H9 (cell line): ENCODE data around the gene LRRC8A. TPM values are rescaled to one million over a fixed set of nuclear protein-coding genes. Genes with fewer than 3 reads are reported as not detected.

ENCODE experiments used
- DNase-seq: peaks from one replicate; pipeline ENCODE4 v3.0.0-alpha.2; 2017
- H2AFZ ChIP-seq: one replicate; pipeline ENCODE4 v1.6.1; 2013; ENCODE audit warnings: mild to moderate bottlenecking, low read length, control low read depth, moderate library complexity
- H2AK5ac ChIP-seq: 2 replicates; pipeline ENCODE4 v1.6.1; 2013; ENCODE audit warnings: low read length, control low read depth, mixed read lengths; ENCODE audit not compliant: insufficient read length
- H2BK120ac ChIP-seq: one replicate; pipeline ENCODE4 v1.6.1; 2013; ENCODE audit warnings: low read depth, mild to moderate bottlenecking, low read length, control low read depth, inconsistent platforms; ENCODE audit not compliant: poor library complexity, severe bottlenecking
- H2BK12ac ChIP-seq: 2 replicates; pipeline ENCODE4 v1.6.1; 2013; ENCODE audit warnings: low read length, control low read depth, mixed read lengths, low read depth; ENCODE audit not compliant: insufficient read length
- H2BK15ac ChIP-seq: 2 replicates; pipeline ENCODE4 v1.6.1; 2013; ENCODE audit warnings: low read depth, low read length, control low read depth
- H2BK20ac ChIP-seq: one replicate; pipeline ENCODE4 v1.6.1; 2013; ENCODE audit warnings: low read depth, mild to moderate bottlenecking, low read length, control low read depth, inconsistent platforms; ENCODE audit not compliant: poor library complexity, severe bottlenecking
- H2BK5ac ChIP-seq: 2 replicates; pipeline ENCODE4 v1.6.1; 2013; ENCODE audit warnings: low read length, control low read depth, mixed read lengths; ENCODE audit not compliant: insufficient read length
- H3K14ac ChIP-seq: 2 replicates; pipeline ENCODE4 v1.6.1; 2013; ENCODE audit warnings: low read length, control low read depth; ENCODE audit not compliant: insufficient read depth
- H3K18ac ChIP-seq: 2 replicates; pipeline ENCODE4 v1.6.1; 2013; ENCODE audit warnings: low read depth, mild to moderate bottlenecking, mixed read lengths, low read length, control low read depth; ENCODE audit not compliant: insufficient read length
- H3K23ac ChIP-seq: 2 replicates; pipeline ENCODE4 v1.6.1; 2013; ENCODE audit warnings: low read length, control low read depth, mixed read lengths, low read depth; ENCODE audit not compliant: insufficient read length
- H3K23me2 ChIP-seq: 2 replicates; pipeline ENCODE4 v1.6.1; 2013; ENCODE audit warnings: low read depth, mild to moderate bottlenecking, mixed read lengths, low read length, control low read depth; ENCODE audit not compliant: insufficient read length, poor library complexity, severe bottlenecking
- H3K27ac ChIP-seq: 2 replicates; pipeline ENCODE4 v1.5.1; 2013; ENCODE audit warnings: low read length, control low read depth, mixed read lengths, low read depth; ENCODE audit not compliant: insufficient read length
- H3K27me3 ChIP-seq: 2 replicates; pipeline ENCODE4 v1.6.1; 2013; ENCODE audit warnings: low read length, control low read depth, inconsistent platforms; ENCODE audit not compliant: insufficient read depth
- H3K4ac ChIP-seq: 2 replicates; pipeline ENCODE4 v1.6.1; 2013; ENCODE audit warnings: low read depth, mild to moderate bottlenecking, control low read depth, inconsistent platforms, low read length, moderate library complexity
- H3K4me1 ChIP-seq: 2 replicates; pipeline ENCODE4 v1.6.1; 2013; ENCODE audit warnings: low read length, control low read depth, inconsistent platforms; ENCODE audit not compliant: insufficient read depth
- H3K4me2 ChIP-seq: 2 replicates; pipeline ENCODE4 v1.6.1; 2013; ENCODE audit warnings: low read length, control low read depth, mixed read lengths; ENCODE audit not compliant: insufficient read length, insufficient read depth
- H3K56ac ChIP-seq: 2 replicates; pipeline ENCODE4 v1.6.1; 2013; ENCODE audit warnings: low read depth, mild to moderate bottlenecking, mixed read lengths, low read length, control low read depth; ENCODE audit not compliant: insufficient read length
- H3K79me1 ChIP-seq: 2 replicates; pipeline ENCODE4 v1.6.1; 2013; ENCODE audit warnings: low read depth, mild to moderate bottlenecking, moderate library complexity, low read length, control low read depth, inconsistent platforms; ENCODE audit not compliant: insufficient read depth, poor library complexity, severe bottlenecking
- H3K79me2 ChIP-seq: 2 replicates; pipeline ENCODE4 v1.6.1; 2013; ENCODE audit warnings: low read length, control low read depth, inconsistent platforms; ENCODE audit not compliant: insufficient read depth
- H3K9ac ChIP-seq: 2 replicates; pipeline ENCODE4 v1.6.1; 2013; ENCODE audit warnings: low read length, control low read depth, mixed read lengths; ENCODE audit not compliant: insufficient read length; ENCODE audit errors: extremely low read depth
- H3K9me3 ChIP-seq: one replicate; pipeline ENCODE4 v1.6.1; 2013; ENCODE audit warnings: low read depth, low read length, inconsistent platforms; ENCODE audit not compliant: control insufficient read depth
- H3T11ph ChIP-seq: one replicate; pipeline ENCODE4 v1.6.1; 2013; ENCODE audit warnings: mild to moderate bottlenecking, low read length, control low read depth, inconsistent platforms
- H4K20me1 ChIP-seq: one replicate; pipeline ENCODE4 v1.6.1; 2013; ENCODE audit not compliant: control insufficient read depth, insufficient read length, insufficient read depth
- H4K5ac ChIP-seq: 2 replicates; pipeline ENCODE4 v1.6.1; 2013; ENCODE audit warnings: low read depth, mild to moderate bottlenecking, mixed read lengths, low read length, control low read depth; ENCODE audit not compliant: insufficient read length
- H4K8ac ChIP-seq: replicated peaks from 2 replicates; pipeline ENCODE4 v1.6.1; 2013; ENCODE audit warnings: low read length, control low read depth, mixed read lengths, low read depth; ENCODE audit not compliant: insufficient read length
- H4K91ac ChIP-seq: 2 replicates; pipeline ENCODE4 v1.6.1; 2013; ENCODE audit warnings: low read depth, mild to moderate bottlenecking, moderate library complexity, mixed read lengths, low read length, control low read depth; ENCODE audit not compliant: insufficient read length
- H3K27ac Mint-ChIP-seq, 3 experiments: 2 replicates in 2 of 3; 3 replicates in 1 of 3; pipeline ENCODE4 v1.8.0; 2020 to 2021; ENCODE audit warnings: mixed read lengths in 3 of 3, mild to moderate bottlenecking in 1 of 3, moderate library complexity in 1 of 3
- H3K27me3 Mint-ChIP-seq: 2 replicates; pipeline ENCODE4 v1.8.0; 2021; ENCODE audit warnings: low read depth, mild to moderate bottlenecking, moderate library complexity, mixed read lengths
- H3K36me3 Mint-ChIP-seq, 3 experiments: 2 replicates in 2 of 3; 3 replicates in 1 of 3; pipeline ENCODE4 v1.8.0; 2020 to 2021; ENCODE audit warnings: low read depth in 3 of 3, mixed read lengths in 3 of 3; ENCODE audit not compliant: insufficient read depth in 1 of 3
- H3K4me1 Mint-ChIP-seq, 2 experiments: 2 replicates each; pipeline ENCODE4 v1.8.0; 2020; ENCODE audit warnings: mixed read lengths in 2 of 2
- H3K4me3 Mint-ChIP-seq, 2 experiments: 2 replicates in 1 of 2; 3 replicates in 1 of 2; pipeline ENCODE4 v1.8.0; 2020 to 2021; ENCODE audit warnings: mild to moderate bottlenecking in 2 of 2, mixed read lengths in 2 of 2, moderate library complexity in 1 of 2
- H3K9me3 Mint-ChIP-seq, 2 experiments: 2 replicates in 1 of 2; 3 replicates in 1 of 2; pipeline ENCODE4 v1.8.0; 2020; ENCODE audit warnings: mild to moderate bottlenecking in 2 of 2, mixed read lengths in 2 of 2, moderate library complexity in 1 of 2
- WGBS: extraction: QIAGEN DNeasy Blood & Tissue Kit; methylation state at CpG from one replicate; pipeline ENCODE4 v1.1.7; 2013; ENCODE audit warnings: missing lambda C conversion rate, low lambda C conversion rate, mixed read lengths; ENCODE audit not compliant: insufficient read length; ENCODE audit errors: extremely low coverage; 5-methylcytosine and 5-hydroxymethylcytosine counted together
- total RNA-seq: library from RNA; stranded (reverse); gene quantifications from 2 replicates; pipeline ENCODE4 v1.2.1, GENCODE V29; 2021
- TF ChIP-seq, protein P1 (sequence below): fragments of 200-600 bp; sonication (generic); conservative IDR thresholded peaks from 3 replicates; pipeline ENCODE4 v1.8.0; 2021; ENCODE audit warnings: antibody characterized with exemption, mild to moderate bottlenecking

LRRC8A gene
- total RNA-seq, 1 experiment from 2014 or later: 76.0 TPM

DNA sequence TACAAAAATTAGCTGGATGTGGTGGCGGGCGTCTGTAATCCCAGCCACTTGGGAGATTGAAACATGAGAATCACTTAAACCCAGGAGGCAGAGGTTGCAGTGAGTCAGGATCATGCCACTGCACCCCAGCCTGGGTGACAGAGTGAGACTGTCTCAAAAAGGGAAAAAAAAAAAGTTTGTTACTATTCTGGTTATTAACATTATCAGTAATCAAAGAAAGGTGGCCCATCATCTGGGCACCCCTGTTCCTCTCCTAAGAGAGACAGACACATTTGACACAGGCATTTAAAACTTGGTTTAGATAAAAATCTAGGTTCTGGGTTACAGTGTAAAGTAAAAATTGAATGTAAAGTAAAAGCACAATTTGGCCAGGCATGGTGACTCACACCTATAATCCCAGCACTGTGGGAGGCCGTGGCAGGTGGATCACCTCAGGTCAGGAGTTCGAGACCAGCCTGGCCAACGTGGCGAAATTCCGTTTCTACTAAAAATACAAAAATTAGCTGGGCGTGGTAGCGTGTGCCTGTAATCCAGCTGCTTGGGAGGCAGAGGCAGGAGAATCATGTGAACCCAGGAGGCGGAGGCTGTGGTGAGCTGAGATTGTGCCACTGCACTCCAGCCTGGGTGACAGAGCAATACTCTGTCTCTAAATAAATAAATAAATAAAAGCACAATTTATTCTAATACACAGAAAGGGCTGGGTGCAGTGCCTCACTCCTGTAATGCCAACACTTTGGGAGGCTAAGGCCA is 22.1 kb downstream of the LRRC8A start:
- Histone ChIP-seq H2AK5ac (no peak overlapping the region), H2BK20ac (no peak overlapping the region), H3T11ph (no peak overlapping the region), H4K8ac (no peak overlapping the region), H3K4ac (no peak overlapping the region), H2BK12ac (no peak overlapping the region), H3K18ac (no peak overlapping the region), H3K4me2 (no peak overlapping the region), H4K91ac (no peak overlapping the region), H4K20me1 (no peaks in the 10 kb centered on the region), H3K27me3 (no peaks in the 10 kb centered on the region), H3K23ac (no peak overlapping the region), H3K9ac (no peak overlapping the region), H3K14ac (no peak overlapping the region), H2BK120ac (no peak overlapping the region), H3K27ac (no peak overlapping the region), H2AFZ (no peak overlapping the region), H3K4me1 (no peaks in the 10 kb centered on the region), H4K5ac (no peak overlapping the region), H3K9me3 (no peaks in the 10 kb centered on the region), H2BK15ac (no peak overlapping the region), H3K23me2 (no peaks in the 10 kb centered on the region), H3K79me1 (no peaks in the 10 kb centered on the region), H2BK5ac (no peak overlapping the region), H3K56ac (no peak overlapping the region), H3K79me2 (peaks cover 8% of the 10 kb centered on the region; the same call in 1 of the 2 replicates)
- H3K4me3 Mint-ChIP-seq: no peak overlapping the region
- peaks cover 19 to 31% (median 20%) of the 10 kb centered on the region in 3 experiments for H3K36me3 Mint-ChIP-seq
- H3K9me3 Mint-ChIP-seq: no peaks in the 10 kb centered on the region
- WGBS: no CpG with 5 or more reads among the region's 10 CpGs
- peaks cover 0 to 3% of the 10 kb centered on the region in 2 experiments; a peak in 3 of 4 replicates for H3K4me1 Mint-ChIP-seq
- no peak overlapping the region; a peak in 3 of 7 replicates for H3K27ac Mint-ChIP-seq
- TF ChIP-seq, protein P1, sequence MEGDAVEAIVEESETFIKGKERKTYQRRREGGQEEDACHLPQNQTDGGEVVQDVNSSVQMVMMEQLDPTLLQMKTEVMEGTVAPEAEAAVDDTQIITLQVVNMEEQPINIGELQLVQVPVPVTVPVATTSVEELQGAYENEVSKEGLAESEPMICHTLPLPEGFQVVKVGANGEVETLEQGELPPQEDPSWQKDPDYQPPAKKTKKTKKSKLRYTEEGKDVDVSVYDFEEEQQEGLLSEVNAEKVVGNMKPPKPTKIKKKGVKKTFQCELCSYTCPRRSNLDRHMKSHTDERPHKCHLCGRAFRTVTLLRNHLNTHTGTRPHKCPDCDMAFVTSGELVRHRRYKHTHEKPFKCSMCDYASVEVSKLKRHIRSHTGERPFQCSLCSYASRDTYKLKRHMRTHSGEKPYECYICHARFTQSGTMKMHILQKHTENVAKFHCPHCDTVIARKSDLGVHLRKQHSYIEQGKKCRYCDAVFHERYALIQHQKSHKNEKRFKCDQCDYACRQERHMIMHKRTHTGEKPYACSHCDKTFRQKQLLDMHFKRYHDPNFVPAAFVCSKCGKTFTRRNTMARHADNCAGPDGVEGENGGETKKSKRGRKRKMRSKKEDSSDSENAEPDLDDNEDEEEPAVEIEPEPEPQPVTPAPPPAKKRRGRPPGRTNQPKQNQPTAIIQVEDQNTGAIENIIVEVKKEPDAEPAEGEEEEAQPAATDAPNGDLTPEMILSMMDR: no peak
- H3K27me3 Mint-ChIP-seq: peaks cover 2% of the 10 kb centered on the region; the same call in 1 of the 2 replicates
- DNase-seq: no peak
